ENCODE measurements around the gene CTNNA1. TPM values are rescaled to one million over a fixed set of nuclear protein-coding genes. Genes with fewer than 3 reads are reported as not detected.

CTNNA1 gene
- total and polyA plus RNA-seq, 2 of the 8 experiments (the other 6 are each of a cell fraction or from before 2014, with no cell fraction given): 115 to 349 TPM

DNA sequence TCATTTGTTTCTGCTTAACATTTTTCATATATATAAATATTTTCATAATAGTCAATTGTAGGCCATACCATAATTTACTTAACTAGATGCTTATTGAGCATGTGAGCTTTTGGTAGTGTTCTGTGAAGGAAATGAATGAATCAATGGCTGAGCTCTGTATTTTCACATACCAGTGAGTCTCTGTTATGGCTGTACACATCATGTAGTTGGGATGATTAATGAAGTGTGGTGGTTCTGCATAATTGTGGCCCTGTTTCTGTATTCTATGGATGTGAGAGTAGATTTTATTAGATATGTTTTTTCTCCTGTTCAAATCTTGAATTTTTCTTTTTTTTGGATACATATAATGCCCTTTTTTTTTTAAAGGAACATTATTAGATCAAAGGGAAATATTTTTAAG, 56.2 kb downstream of the CTNNA1 start:
- no peak overlapping the region for H3K56ac ChIP-seq (replicated peaks; ENCODE audit: insufficient read length, low read depth, low read length)
- H3K79me1 ChIP-seq (ENCODE audit: low read depth, low read length): no peaks in the 10 kb centered on the region; the same call in 1 of the 2 replicates
- ChIA-PET CTCF (ENCODE audit: partially characterized antibody) (interaction anchor here (0.7 to 3.8 kb wide), 5 partner anchors 8 to 168 kb away, joined by 3 to 15 read pairs (median 4); no protein-coding TSS in a partner anchor), POLR2A (ENCODE audit: partially characterized antibody) (no interaction called here)
- peaks cover 0 to 36% (median 17%) of the 10 kb centered on the region in 4 experiments; a peak in 6 of 8 replicates for H3K36me3 ChIP-seq (ENCODE audit: control insufficient read depth in 2 of 4, insufficient read depth in 4 of 4, low read length in 3 of 4)
- H2BK12ac ChIP-seq (ENCODE audit: low read depth, low read length): no peak overlapping the region
- DNase-seq (ENCODE audit: low read depth in 1 of 2, low spot score in 2 of 2) (no peak), FAIRE-seq (no peak)
- no peak overlapping the region for H3K14ac ChIP-seq (ENCODE audit: insufficient read length)
- H4K8ac ChIP-seq (ENCODE audit: extremely low read depth, insufficient read depth, low read length): no peak overlapping the region
- peaks cover 4 to 5% of the 10 kb centered on the region in 2 experiments; a peak in 3 of 4 replicates for H3K9me3 ChIP-seq (ENCODE audit: insufficient read depth in 2 of 2, low read depth in 1 of 2, low read length in 1 of 2)
- no peak overlapping the region for H4K5ac ChIP-seq (ENCODE audit: insufficient read length, low read depth, low read length)
- H3K4me3 ChIP-seq (ENCODE audit: extremely low read depth in 1 of 4, insufficient read depth in 2 of 4, low read depth in 3 of 4, low read length in 4 of 4): no peak overlapping the region
- peaks cover 0 to 1% of the 10 kb centered on the region in 2 experiments for H4K20me1 ChIP-seq (replicated peaks in 1 of 2; ENCODE audit: control insufficient read depth in 1 of 2, insufficient read depth in 2 of 2, low read length in 2 of 2)
- H2BK120ac ChIP-seq (replicated peaks; ENCODE audit: low read depth, low read length): no peak overlapping the region
- no peak overlapping the region for H2AK5ac ChIP-seq (ENCODE audit: low read depth, low read length)
- peaks cover 0 to 41% of the 10 kb centered on the region in 2 experiments; a peak in 2 of 4 replicates for H3K79me2 ChIP-seq (ENCODE audit: control insufficient read depth in 1 of 2, insufficient read depth in 2 of 2, low read length in 2 of 2)
- H3K18ac ChIP-seq (ENCODE audit: extremely low read depth, low read length): no peak overlapping the region
- no peak overlapping the region for H2BK15ac ChIP-seq (ENCODE audit: low read length)
- H3K4me1 ChIP-seq (replicated peaks in 1 of 4; ENCODE audit: control insufficient read depth in 3 of 4, insufficient read depth in 4 of 4, low read length in 3 of 4): no peaks in the 10 kb centered on the region
- H4K91ac ChIP-seq (replicated peaks; ENCODE audit: insufficient read length, low read length): no peak overlapping the region
- no peak overlapping the region for H2BK20ac ChIP-seq (ENCODE audit: low read length)
- no peaks in the 10 kb centered on the region for H3K27me3 ChIP-seq (replicated peaks in 1 of 4; ENCODE audit: control insufficient read depth in 3 of 4, extremely low read depth in 1 of 4, insufficient read depth in 3 of 4, low read length in 3 of 4)
- H3K27ac ChIP-seq (ENCODE audit: low read depth, low read length): no peak overlapping the region
- no peak overlapping the region for H2BK5ac ChIP-seq (ENCODE audit: low read depth, low read length)
- H3K9ac ChIP-seq (replicated peaks in 1 of 4; ENCODE audit: extremely low read depth in 1 of 4, low read depth in 3 of 4, low read length in 3 of 4): no peak overlapping the region
- TF ChIP-seq NRF1 (IDR thresholded peaks at IDR 0.05; ENCODE audit: low read depth, low read length) (no peak), CBX5 (IDR thresholded peaks at IDR 0.05; ENCODE audit: low read depth, low read length) (no peak), RAD21 (IDR thresholded peaks at IDR 0.05 in 1 of 2, conservative IDR thresholded peaks at IDR 0.05 in 1 of 2; ENCODE audit: low read depth in 2 of 2, low read length in 2 of 2) (no peak), BCL11A (IDR thresholded peaks at IDR 0.05; ENCODE audit: low read depth in 2 of 2, low read length in 2 of 2) (no peak)
- no peaks in the 10 kb centered on the region for H3K23me2 ChIP-seq (ENCODE audit: low read depth, low read length)
- no peak overlapping the region for H3K23ac ChIP-seq (ENCODE audit: insufficient read length)
- H2AFZ ChIP-seq (ENCODE audit: low read length): no peak overlapping the region
- H3K4ac ChIP-seq (replicated peaks; ENCODE audit: insufficient read length, low read depth, low read length): no peak overlapping the region
- H3K4me2 ChIP-seq (ENCODE audit: insufficient read depth in 1 of 2, low read depth in 2 of 2, low read length in 2 of 2): no peak overlapping the region
